ENCODE measurements around the gene LRRC49. TPM values are rescaled to one million over a fixed set of nuclear protein-coding genes. Genes with fewer than 3 reads are reported as not detected.

Gene LRRC49
- total RNA-seq, 1 experiment from 2014 or later = 9.2 TPM

DNA sequence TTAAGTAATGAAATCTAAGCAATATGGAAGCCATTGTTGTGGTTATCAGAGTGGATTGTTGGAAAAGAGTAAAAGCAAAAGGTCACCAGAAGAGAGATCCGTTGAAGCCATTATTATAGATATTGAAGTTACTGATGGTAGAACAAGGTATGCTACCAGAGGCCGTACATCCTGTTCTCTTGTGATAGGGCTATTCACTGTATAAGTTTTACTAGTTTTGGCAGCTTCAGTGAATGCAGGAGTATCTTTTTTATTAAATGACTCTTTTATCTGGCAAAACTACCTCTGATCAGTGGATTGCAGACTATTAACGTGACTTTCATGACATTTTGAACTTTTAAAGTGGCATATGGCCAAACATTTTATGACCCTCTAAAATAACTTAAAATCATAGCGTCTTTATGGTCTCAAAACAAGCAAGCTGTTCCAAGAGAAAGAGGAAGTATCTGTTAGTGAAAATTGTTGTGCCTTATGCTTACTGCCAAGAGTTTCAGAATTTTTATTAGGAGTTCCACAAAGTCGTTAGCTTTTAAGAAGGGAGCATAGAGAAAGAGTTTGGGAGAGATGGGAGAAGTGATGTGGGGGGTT lies 102.9 kb downstream of the LRRC49 start:
- BruUV-seq (replicated peaks) = no TSS peak
- H3K27ac ChIP-seq (ENCODE audit: low read depth, low read length, poor library complexity, severe bottlenecking) = no peak overlapping the region
- H3K36me3 ChIP-seq (ENCODE audit: insufficient read depth, low read length, poor library complexity, severe bottlenecking) = no peaks in the 10 kb centered on the region
- no peak overlapping the region for H3K4me3 ChIP-seq (ENCODE audit: low read depth, low read length, poor library complexity, severe bottlenecking)
- intact Hi-C loops (cut with micrococcal nuclease; ENCODE audit: unreplicated experiment) = no loop called here
- ChIA-PET POLR2A (ENCODE audit: low non-redundant PET) (no interaction called here), CTCF (no interaction called here)
- TF ChIP-seq, protein P1, sequence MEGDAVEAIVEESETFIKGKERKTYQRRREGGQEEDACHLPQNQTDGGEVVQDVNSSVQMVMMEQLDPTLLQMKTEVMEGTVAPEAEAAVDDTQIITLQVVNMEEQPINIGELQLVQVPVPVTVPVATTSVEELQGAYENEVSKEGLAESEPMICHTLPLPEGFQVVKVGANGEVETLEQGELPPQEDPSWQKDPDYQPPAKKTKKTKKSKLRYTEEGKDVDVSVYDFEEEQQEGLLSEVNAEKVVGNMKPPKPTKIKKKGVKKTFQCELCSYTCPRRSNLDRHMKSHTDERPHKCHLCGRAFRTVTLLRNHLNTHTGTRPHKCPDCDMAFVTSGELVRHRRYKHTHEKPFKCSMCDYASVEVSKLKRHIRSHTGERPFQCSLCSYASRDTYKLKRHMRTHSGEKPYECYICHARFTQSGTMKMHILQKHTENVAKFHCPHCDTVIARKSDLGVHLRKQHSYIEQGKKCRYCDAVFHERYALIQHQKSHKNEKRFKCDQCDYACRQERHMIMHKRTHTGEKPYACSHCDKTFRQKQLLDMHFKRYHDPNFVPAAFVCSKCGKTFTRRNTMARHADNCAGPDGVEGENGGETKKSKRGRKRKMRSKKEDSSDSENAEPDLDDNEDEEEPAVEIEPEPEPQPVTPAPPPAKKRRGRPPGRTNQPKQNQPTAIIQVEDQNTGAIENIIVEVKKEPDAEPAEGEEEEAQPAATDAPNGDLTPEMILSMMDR (conservative IDR thresholded peaks at IDR 0.05; ENCODE audit: low read depth, low read length) = no peak
- no peak for TF ChIP-seq EZH2 (IDR thresholded peaks at IDR 0.05; ENCODE audit: borderline replicate concordance, low read depth, low read length, poor library complexity, severe bottlenecking)
- no peaks in the 10 kb centered on the region for H3K27me3 ChIP-seq (replicated peaks; ENCODE audit: insufficient read depth, low read depth, low read length, poor library complexity)
- no peaks in the 10 kb centered on the region for H3K4me1 ChIP-seq (ENCODE audit: insufficient read depth, low read length, poor library complexity, severe bottlenecking)
- DNase-seq (ENCODE audit: low spot score) = no peak
- peaks cover 12% of the 10 kb centered on the region for H3K9me3 ChIP-seq (ENCODE audit: low read depth, low read length, poor library complexity, severe bottlenecking)

GRCh38 chr15:70998319-70998718 lies 105.7 kb downstream of the LRRC49 start:
- DNase-seq (ENCODE audit: low spot score) = no peak
- Histone ChIP-seq H3K4me1 (ENCODE audit: insufficient read depth, low read length, poor library complexity, severe bottlenecking) (no peaks in the 10 kb centered on the region), H3K4me3 (ENCODE audit: low read depth, low read length, poor library complexity, severe bottlenecking) (no peak overlapping the region), H3K27ac (ENCODE audit: low read depth, low read length, poor library complexity, severe bottlenecking) (no peak overlapping the region), H3K9me3 (ENCODE audit: low read depth, low read length, poor library complexity, severe bottlenecking) (peaks cover 12% of the 10 kb centered on the region), H3K36me3 (ENCODE audit: insufficient read depth, low read length, poor library complexity, severe bottlenecking) (no peaks in the 10 kb centered on the region), H3K27me3 (replicated peaks; ENCODE audit: insufficient read depth, low read depth, low read length, poor library complexity) (no peaks in the 10 kb centered on the region)
- BruUV-seq (replicated peaks) = no TSS peak
- TF ChIP-seq, protein P1 (conservative IDR thresholded peaks at IDR 0.05; ENCODE audit: low read depth, low read length) = no peak
- no peak for TF ChIP-seq EZH2 (IDR thresholded peaks at IDR 0.05; ENCODE audit: borderline replicate concordance, low read depth, low read length, poor library complexity, severe bottlenecking)
- CTCF ChIA-PET = no interaction called here
- POLR2A ChIA-PET (ENCODE audit: low non-redundant PET) = no interaction called here
- intact Hi-C loops (cut with micrococcal nuclease; ENCODE audit: unreplicated experiment) = no loop called here

DNA sequence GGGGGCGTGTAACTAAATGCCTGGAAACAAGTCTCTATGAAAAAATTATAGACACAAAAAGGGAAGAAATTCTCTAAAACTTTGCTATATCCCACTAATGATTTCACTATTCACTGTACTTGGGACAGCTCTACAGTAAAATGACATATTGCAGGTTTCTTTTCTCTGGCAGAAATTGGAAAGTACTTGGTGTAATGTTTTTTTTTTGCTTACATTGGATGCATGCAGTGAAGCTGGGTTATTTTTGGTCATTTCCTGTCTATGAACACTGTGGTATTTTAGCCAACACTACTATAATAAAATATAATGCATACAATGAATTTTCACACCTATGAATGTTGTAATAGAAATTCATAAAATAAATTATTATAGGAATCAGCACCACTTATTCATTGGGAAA lies 109.7 kb downstream of the LRRC49 start:
- POLR2A ChIA-PET (ENCODE audit: low non-redundant PET) = no interaction called here
- intact Hi-C loops (cut with micrococcal nuclease; ENCODE audit: unreplicated experiment) = no loop called here
- CTCF ChIA-PET = no interaction called here
- BruUV-seq (replicated peaks) = no TSS peak
- Histone ChIP-seq H3K36me3 (ENCODE audit: insufficient read depth, low read length, poor library complexity, severe bottlenecking) (no peaks in the 10 kb centered on the region), H3K9me3 (ENCODE audit: low read depth, low read length, poor library complexity, severe bottlenecking) (peaks cover 12% of the 10 kb centered on the region), H3K27ac (ENCODE audit: low read depth, low read length, poor library complexity, severe bottlenecking) (no peak overlapping the region), H3K27me3 (replicated peaks; ENCODE audit: insufficient read depth, low read depth, low read length, poor library complexity) (no peaks in the 10 kb centered on the region), H3K4me3 (ENCODE audit: low read depth, low read length, poor library complexity, severe bottlenecking) (no peak overlapping the region), H3K4me1 (ENCODE audit: insufficient read depth, low read length, poor library complexity, severe bottlenecking) (no peaks in the 10 kb centered on the region)
- TF ChIP-seq, protein P1 (conservative IDR thresholded peaks at IDR 0.05; ENCODE audit: low read depth, low read length) = no peak
- no peak for TF ChIP-seq EZH2 (IDR thresholded peaks at IDR 0.05; ENCODE audit: borderline replicate concordance, low read depth, low read length, poor library complexity, severe bottlenecking)
- DNase-seq (ENCODE audit: low spot score) = no peak
